K562 treated with DMSO at 1 percent for 24 hours (cell line): ENCODE results near the gene OR2T27. TPM values are rescaled to one million over a fixed set of nuclear protein-coding genes. Genes with fewer than 3 reads are reported as not detected.

Source experiments
- total RNA-seq: library from RNA; unstranded; fragments of 300-600 nt; gene quantifications from 2 replicates; pipeline ENCODE4 v1.2.3, GENCODE V29; 2022; ENCODE audit warnings: low read depth; ENCODE audit not compliant: insufficient read depth

OR2T27 gene
- not detected in 2 replicates for total RNA-seq

GRCh38 chr1:248655354-248655753 lies at the start of gene OR2T27:
Gene OR2T27 (minus strand): TSS chr1:248655528. CDS start chr1:248650884, 4,644 bp downstream.

GRCh38 chr1:248702714-248703113 lies 47.4 kb upstream of the OR2T27 start, which contains the start of gene OR14I1:
Gene OR14I1 (minus strand): TSS chr1:248702766.

GRCh38 chr1:248645178-248645577 lies 10.2 kb downstream of the OR2T27 start, which contains the start of gene OR2T35:
Gene OR2T35 (minus strand): TSS chr1:248645278. CDS start chr1:248639258, 6,020 bp downstream.

GRCh38 chr1:248634991-248635390 lies 20.3 kb downstream of the OR2T27 start, which contains the start of gene OR2T11:
Gene OR2T11 (minus strand): TSS chr1:248635091. CDS start chr1:248627128, 7,963 bp downstream.

Other genes starting within 250 kb of the OR2T27 start
- gene OR2T2, start 209.9 kb downstream of the OR2T27 start, total RNA-seq: not detected in 2 replicates
- gene OR2T3, start 182.2 kb downstream of the OR2T27 start, total RNA-seq: not detected in 2 replicates
- not detected in 2 replicates for gene OR2T5, start 166.9 kb downstream of the OR2T27 start, total RNA-seq
- not detected in 2 replicates for gene OR2G6, start 147.5 kb downstream of the OR2T27 start, total RNA-seq
- not detected in 2 replicates for gene OR2T29, start 92.8 kb downstream of the OR2T27 start, total RNA-seq
- not detected in 2 replicates for gene OR2T34, start 80.8 kb downstream of the OR2T27 start, total RNA-seq
- gene OR2T10, start 57.8 kb downstream of the OR2T27 start, total RNA-seq: not detected in 2 replicates
- not detected in 2 replicates for gene OR2T11, start 20.4 kb downstream of the OR2T27 start, total RNA-seq
- gene OR2T35, start 10.2 kb downstream of the OR2T27 start, total RNA-seq: not detected in 2 replicates
- not detected in 2 replicates for gene OR14I1, start 47.2 kb upstream of the OR2T27 start, total RNA-seq
- gene LYPD8, start 100.2 kb upstream of the OR2T27 start, total RNA-seq: 1.0 and 2.2 TPM in 2 replicates
- 33.0 and 33.2 TPM in 2 replicates for gene SH3BP5L, start 170.4 kb upstream of the OR2T27 start, total RNA-seq
- 91.2 and 100 TPM in 2 replicates for gene ZNF672, start 182.7 kb upstream of the OR2T27 start, total RNA-seq
- gene ZNF692, start 203.6 kb upstream of the OR2T27 start, total RNA-seq: 32.3 and 46.9 TPM in 2 replicates